HepG2 (cell line): ENCODE data around the gene ATP6V1F. TPM values are rescaled to one million over a fixed set of nuclear protein-coding genes. Genes with fewer than 3 reads are reported as not detected.
A peak's percentile ranks its signal among the peaks of the same experiment; 100 is the strongest.

Source experiments
- ATAC-seq: fragments of 200-7000 bp; cut with Tn5 transposase; 3 replicates; pipeline ENCODE4 v1.9.1; 2020; ENCODE audit warnings: mild to moderate bottlenecking, moderate library complexity
- BruUV-seq: library from RNA; stranded (reverse); fragments of 400-500 nt; replicated peaks from 2 replicates; lab custom pipeline; 2021; lab: Mats Ljungman, UMichigan
- CTCF ChIA-PET: fragments of 300-600 bp; formaldehyde crosslinking; extraction: SDS; loops from one replicate; lab custom pipeline; 2021; ENCODE audit warnings: low total read pairs, inconsistent platforms, low intra/inter-chr PET ratio; lab: Yijun Ruan, JAX
- POLR2A ChIA-PET: fragments of 350-600 bp; sonication (Branson Sonifier 250); formaldehyde crosslinking; loops from one replicate; lab custom pipeline; 2020; ENCODE audit warnings: antibody characterized with exemption, inconsistent platforms; lab: Yijun Ruan, JAX
- DNase-seq: peaks from one replicate; pipeline ENCODE4 v3.0.0-alpha.2; 2015; ENCODE audit warnings: low spot score
- FAIRE-seq: peaks from 3 replicates; lab custom pipeline; 2011; peaks lifted over from hg19 to GRCh38; lab: Jason Lieb, UNC
- H2AFZ ChIP-seq: one replicate; pipeline ENCODE4 v1.6.1; 2011; ENCODE audit warnings: low read length, inconsistent platforms
- H3K27ac ChIP-seq: fragments of 300-600 bp; 3 replicates; pipeline ENCODE4 v1.8.0; 2011; ENCODE audit warnings: mixed run types, mild to moderate bottlenecking, mixed read lengths, low read length, inconsistent platforms; ENCODE audit not compliant: insufficient read depth; ENCODE audit errors: extremely low read length
- H3K27me3 ChIP-seq, 2 experiments: fragments of 200-600 bp in 1 of 2; 2 replicates in 1 of 2; 3 replicates in 1 of 2; pipeline versions ENCODE4 v1.6.0 to v1.8.0; 2011; ENCODE audit warnings: low read length in 2 of 2, mild to moderate bottlenecking in 2 of 2, moderate library complexity in 2 of 2, inconsistent platforms in 1 of 2; ENCODE audit not compliant: insufficient read depth in 2 of 2, control insufficient read depth in 1 of 2
- H3K36me3 ChIP-seq, 2 experiments: fragments of 200-600 bp in 1 of 2; replicated peaks in 1 of 2; 2 replicates in 1 of 2; 3 replicates in 1 of 2; pipeline versions ENCODE4 v1.5.1 to v1.8.0; 2011; ENCODE audit warnings: low read length in 2 of 2, inconsistent platforms in 1 of 2; ENCODE audit not compliant: insufficient read depth in 2 of 2, control insufficient read depth in 1 of 2
- H3K4me1 ChIP-seq: 2 replicates; pipeline ENCODE4 v1.5.1; 2012; ENCODE audit warnings: low read length, inconsistent platforms; ENCODE audit not compliant: insufficient read depth
- H3K4me2 ChIP-seq: 2 replicates; pipeline ENCODE4 v1.6.0; 2011; ENCODE audit warnings: low read depth, low read length, inconsistent platforms
- H3K4me3 ChIP-seq, 3 experiments: fragments of 200-600 bp in 1 of 3; sonication (generic), shearing (Covaris generic) in 1 of 3; replicated peaks in 1 of 3; 2 replicates each; pipeline ENCODE4 v1.5.1; 2011 to 2016; ENCODE audit warnings: low read length in 3 of 3, inconsistent platforms in 2 of 3, low read depth in 2 of 3, mild to moderate bottlenecking in 2 of 3, control low read depth in 1 of 3, mixed read lengths in 1 of 3; ENCODE audit not compliant: insufficient read depth in 1 of 3
- H3K79me2 ChIP-seq: one replicate; pipeline ENCODE4 v1.6.1; 2011; ENCODE audit warnings: low read length, inconsistent platforms; ENCODE audit not compliant: insufficient read depth
- H3K9ac ChIP-seq: 2 replicates; pipeline ENCODE4 v1.6.0; 2011; ENCODE audit warnings: mild to moderate bottlenecking, low read depth, low read length, inconsistent platforms; ENCODE audit not compliant: insufficient read depth
- H3K9me3 ChIP-seq: 2 replicates; pipeline ENCODE4 v1.5.1; 2012; ENCODE audit warnings: mild to moderate bottlenecking, low read length
- H4K20me1 ChIP-seq: 2 replicates; pipeline ENCODE4 v1.6.0; 2011; ENCODE audit warnings: inconsistent platforms, mild to moderate bottlenecking, low read length, moderate library complexity; ENCODE audit not compliant: insufficient read depth
- KDM1A ChIP-seq: IDR thresholded peaks from 2 replicates; pipeline ENCODE4 v1.6.1; 2016; ENCODE audit warnings: missing compliant biosample characterization
- ZNF614 ChIP-seq: IDR thresholded peaks from 2 replicates; pipeline ENCODE4 v1.6.1; 2018; ENCODE audit warnings: missing biosample characterization, missing genetic modification reagents, inconsistent platforms, borderline replicate concordance
- WGBS: methylation state at CpG from one replicate; pipeline ENCODE4 v1.1.6; 2017; ENCODE audit warnings: low lambda C conversion rate; 5-methylcytosine and 5-hydroxymethylcytosine counted together
- in situ Hi-C: cut with HindIII; loops from 2 replicates; pipeline ENCODE4 v1.10.0; 2017; ENCODE audit warnings: low pct_unique_long_range_greater_than_20kb; ENCODE audit not compliant: extremely low pct_ligation_motif_present
- intact Hi-C: fragments of 100-400 bp; cut with micrococcal nuclease; formaldehyde crosslinking; loops from one replicate; pipeline ENCODE4 v1.10.0; 2022; ENCODE audit not compliant: unreplicated experiment
- polyA plus RNA-seq, 8 experiments: library from polyadenylated mRNA; depleted of rRNA in 3 of 8; stranded (reverse) in 7 of 8; unstranded in 1 of 8; fragments of >200 nt; fragmentation: Illumina TruSeq in 4 of 8; extraction: Trizol in 4 of 8; gene quantifications; 2 replicates each; pipeline versions ENCODE4 v1.2.1 to v1.2.3, GENCODE V29; 2011 to 2016; ENCODE audit warnings: low read depth in 4 of 8, missing spikeins in 1 of 8, mixed read lengths in 1 of 8; ENCODE audit not compliant: insufficient read depth in 1 of 8
- total RNA-seq, 5 experiments: library from RNA; depleted of rRNA; stranded (reverse); fragments of >200 nt; fragmentation: Illumina TruSeq; extraction: Trizol; gene quantifications; 2 replicates each; pipeline ENCODE4 v1.2.3, GENCODE V29; 2016; ENCODE audit warnings: low read depth in 1 of 5
- TF ChIP-seq, protein P1 (sequence below): sonication (generic); formaldehyde crosslinking; IDR thresholded peaks from 2 replicates; pipeline ENCODE4 v1.5.0; 2020; ENCODE audit warnings: missing genetic modification reagents
- TF ChIP-seq, protein P2 (sequence below): sonication (generic); formaldehyde crosslinking; IDR thresholded peaks from 2 replicates; pipeline ENCODE4 v1.5.0; 2020; ENCODE audit warnings: missing genetic modification reagents
- TF ChIP-seq, protein P3 (sequence below): sonication (generic); formaldehyde crosslinking; IDR thresholded peaks from 2 replicates; pipeline ENCODE4 v1.4.0; 2020; ENCODE audit warnings: missing genetic modification reagents
- TF ChIP-seq, protein P4 (sequence below): fragments of 450-650 bp; IDR thresholded peaks from 2 replicates; pipeline ENCODE4 v1.6.1; 2016

The ATP6V1F gene
- total and polyA plus RNA-seq, 2 of the 13 experiments (the other 11 are each of a cell fraction or from before 2014, with no cell fraction given): 87.2 to 132 TPM

DNA sequence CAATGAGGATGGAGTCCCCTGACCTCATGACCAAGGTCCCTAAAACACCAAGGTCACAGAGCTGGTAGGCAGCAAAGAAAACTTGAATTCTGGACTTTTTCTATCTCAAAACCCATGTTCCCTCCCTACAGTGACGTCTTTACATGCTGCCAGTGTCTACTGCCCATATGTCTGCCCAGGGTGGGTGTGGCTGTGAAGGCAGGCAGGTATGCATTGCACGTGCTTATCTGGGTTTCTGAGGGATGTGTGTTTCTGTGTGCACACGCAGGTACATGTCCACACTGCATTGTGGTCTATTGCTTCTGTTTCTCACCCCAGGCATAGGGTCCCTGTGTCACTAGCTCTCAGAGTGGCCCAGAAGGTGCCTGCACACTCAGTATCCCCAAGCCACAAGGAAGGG, 13.5 kb downstream of the ATP6V1F start (continued):
- TF ChIP-seq, protein P1, sequence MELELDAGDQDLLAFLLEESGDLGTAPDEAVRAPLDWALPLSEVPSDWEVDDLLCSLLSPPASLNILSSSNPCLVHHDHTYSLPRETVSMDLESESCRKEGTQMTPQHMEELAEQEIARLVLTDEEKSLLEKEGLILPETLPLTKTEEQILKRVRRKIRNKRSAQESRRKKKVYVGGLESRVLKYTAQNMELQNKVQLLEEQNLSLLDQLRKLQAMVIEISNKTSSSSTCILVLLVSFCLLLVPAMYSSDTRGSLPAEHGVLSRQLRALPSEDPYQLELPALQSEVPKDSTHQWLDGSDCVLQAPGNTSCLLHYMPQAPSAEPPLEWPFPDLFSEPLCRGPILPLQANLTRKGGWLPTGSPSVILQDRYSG (CRISPR knock-in tag): no peak
- TF ChIP-seq, protein P2, sequence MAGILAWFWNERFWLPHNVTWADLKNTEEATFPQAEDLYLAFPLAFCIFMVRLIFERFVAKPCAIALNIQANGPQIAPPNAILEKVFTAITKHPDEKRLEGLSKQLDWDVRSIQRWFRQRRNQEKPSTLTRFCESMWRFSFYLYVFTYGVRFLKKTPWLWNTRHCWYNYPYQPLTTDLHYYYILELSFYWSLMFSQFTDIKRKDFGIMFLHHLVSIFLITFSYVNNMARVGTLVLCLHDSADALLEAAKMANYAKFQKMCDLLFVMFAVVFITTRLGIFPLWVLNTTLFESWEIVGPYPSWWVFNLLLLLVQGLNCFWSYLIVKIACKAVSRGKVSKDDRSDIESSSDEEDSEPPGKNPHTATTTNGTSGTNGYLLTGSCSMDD (CRISPR knock-in tag): no peak
- no peak for TF ChIP-seq ZNF614 (CRISPR knock-in tag)
- TF ChIP-seq, protein P3, sequence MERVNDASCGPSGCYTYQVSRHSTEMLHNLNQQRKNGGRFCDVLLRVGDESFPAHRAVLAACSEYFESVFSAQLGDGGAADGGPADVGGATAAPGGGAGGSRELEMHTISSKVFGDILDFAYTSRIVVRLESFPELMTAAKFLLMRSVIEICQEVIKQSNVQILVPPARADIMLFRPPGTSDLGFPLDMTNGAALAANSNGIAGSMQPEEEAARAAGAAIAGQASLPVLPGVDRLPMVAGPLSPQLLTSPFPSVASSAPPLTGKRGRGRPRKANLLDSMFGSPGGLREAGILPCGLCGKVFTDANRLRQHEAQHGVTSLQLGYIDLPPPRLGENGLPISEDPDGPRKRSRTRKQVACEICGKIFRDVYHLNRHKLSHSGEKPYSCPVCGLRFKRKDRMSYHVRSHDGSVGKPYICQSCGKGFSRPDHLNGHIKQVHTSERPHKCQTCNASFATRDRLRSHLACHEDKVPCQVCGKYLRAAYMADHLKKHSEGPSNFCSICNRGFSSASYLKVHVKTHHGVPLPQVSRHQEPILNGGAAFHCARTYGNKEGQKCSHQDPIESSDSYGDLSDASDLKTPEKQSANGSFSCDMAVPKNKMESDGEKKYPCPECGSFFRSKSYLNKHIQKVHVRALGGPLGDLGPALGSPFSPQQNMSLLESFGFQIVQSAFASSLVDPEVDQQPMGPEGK (CRISPR knock-in tag): no peak

DNA sequence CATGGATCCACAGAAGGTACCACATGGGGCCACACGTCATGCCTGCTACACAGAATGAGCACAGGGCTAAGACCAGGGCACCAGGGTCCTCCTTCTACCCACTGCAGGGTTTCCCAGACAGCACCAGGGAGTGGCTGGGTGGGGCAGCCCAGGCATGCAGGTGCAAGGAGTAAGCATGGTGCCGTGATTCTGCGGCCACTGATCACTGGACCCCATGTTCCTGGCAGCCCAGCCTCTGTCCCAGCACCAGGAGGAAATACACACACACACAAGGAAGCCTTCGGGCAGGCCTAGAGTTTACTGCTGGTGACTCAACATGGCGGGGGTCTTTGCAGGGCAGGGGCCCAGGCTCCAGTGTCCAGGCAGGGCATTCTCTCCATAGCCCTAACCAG, 13.9 kb downstream of the ATP6V1F start:
- Histone ChIP-seq H3K9ac (no peak overlapping the region), H2AFZ (no peak overlapping the region), H3K4me3 (no peak overlapping the region), H3K27me3 (peaks cover 0 to 1% of the 10 kb centered on the region in 2 experiments; a peak in 1 of 5 replicates), H3K36me3 (no peaks in the 10 kb centered on the region), H4K20me1 (no peaks in the 10 kb centered on the region), H3K27ac (no peak overlapping the region), H3K4me1 (peaks cover 33% of the 10 kb centered on the region), H3K4me2 (no peak overlapping the region), H3K9me3 (no peaks in the 10 kb centered on the region), H3K79me2 (no peaks in the 10 kb centered on the region)
- no TSS peak for BruUV-seq
- ATAC-seq (no peak), DNase-seq (no peak), FAIRE-seq (no peak)
- CTCF ChIA-PET: interaction anchor here (2.4 kb wide), 1 partner anchor 35 kb away, joined by 6 read pairs; no protein-coding TSS in a partner anchor
- in situ Hi-C loops (loop anchor here (25.0 kb wide), 1 partner anchor 439 kb away; no protein-coding TSS in a partner anchor), intact Hi-C loops (no loop called here)
- POLR2A ChIA-PET: no interaction called here
- WGBS: 92% methylated on average over 2 of the region's 5 CpGs
- no peak for TF ChIP-seq KDM1A (CRISPR knock-in tag)
- TF ChIP-seq, protein P4, sequence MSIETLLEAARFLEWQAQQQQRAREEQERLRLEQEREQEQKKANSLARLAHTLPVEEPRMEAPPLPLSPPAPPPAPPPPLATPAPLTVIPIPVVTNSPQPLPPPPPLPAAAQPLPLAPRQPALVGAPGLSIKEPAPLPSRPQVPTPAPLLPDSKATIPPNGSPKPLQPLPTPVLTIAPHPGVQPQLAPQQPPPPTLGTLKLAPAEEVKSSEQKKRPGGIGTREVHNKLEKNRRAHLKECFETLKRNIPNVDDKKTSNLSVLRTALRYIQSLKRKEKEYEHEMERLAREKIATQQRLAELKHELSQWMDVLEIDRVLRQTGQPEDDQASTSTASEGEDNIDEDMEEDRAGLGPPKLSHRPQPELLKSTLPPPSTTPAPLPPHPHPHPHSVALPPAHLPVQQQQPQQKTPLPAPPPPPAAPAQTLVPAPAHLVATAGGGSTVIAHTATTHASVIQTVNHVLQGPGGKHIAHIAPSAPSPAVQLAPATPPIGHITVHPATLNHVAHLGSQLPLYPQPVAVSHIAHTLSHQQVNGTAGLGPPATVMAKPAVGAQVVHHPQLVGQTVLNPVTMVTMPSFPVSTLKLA: 0 out of 2 replicates have a peak, but pooled peaks have one; percentile 41
